ENCODE results near the gene ADSS2.

DNA sequence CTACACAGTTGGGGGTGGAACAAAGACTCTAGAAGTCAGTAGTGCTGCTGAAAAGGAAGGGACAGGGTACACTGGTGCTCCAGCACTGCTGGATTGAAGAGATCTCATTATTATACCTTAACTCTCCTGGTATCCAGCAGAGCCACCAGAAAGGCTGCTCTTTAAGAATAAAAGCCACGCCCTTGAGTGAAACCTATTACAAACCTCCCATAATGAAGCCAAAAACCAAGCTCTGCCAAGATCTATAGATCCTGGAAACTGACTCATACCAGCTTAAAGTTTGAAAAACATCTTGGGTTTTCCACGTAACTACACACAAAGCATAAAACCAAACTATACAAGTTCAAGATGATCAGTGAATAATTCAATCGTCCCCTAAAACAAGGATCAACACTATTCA is 38.0 kb downstream of the ADSS2 start:
- TF ChIP-seq, protein P1, sequence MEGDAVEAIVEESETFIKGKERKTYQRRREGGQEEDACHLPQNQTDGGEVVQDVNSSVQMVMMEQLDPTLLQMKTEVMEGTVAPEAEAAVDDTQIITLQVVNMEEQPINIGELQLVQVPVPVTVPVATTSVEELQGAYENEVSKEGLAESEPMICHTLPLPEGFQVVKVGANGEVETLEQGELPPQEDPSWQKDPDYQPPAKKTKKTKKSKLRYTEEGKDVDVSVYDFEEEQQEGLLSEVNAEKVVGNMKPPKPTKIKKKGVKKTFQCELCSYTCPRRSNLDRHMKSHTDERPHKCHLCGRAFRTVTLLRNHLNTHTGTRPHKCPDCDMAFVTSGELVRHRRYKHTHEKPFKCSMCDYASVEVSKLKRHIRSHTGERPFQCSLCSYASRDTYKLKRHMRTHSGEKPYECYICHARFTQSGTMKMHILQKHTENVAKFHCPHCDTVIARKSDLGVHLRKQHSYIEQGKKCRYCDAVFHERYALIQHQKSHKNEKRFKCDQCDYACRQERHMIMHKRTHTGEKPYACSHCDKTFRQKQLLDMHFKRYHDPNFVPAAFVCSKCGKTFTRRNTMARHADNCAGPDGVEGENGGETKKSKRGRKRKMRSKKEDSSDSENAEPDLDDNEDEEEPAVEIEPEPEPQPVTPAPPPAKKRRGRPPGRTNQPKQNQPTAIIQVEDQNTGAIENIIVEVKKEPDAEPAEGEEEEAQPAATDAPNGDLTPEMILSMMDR (IDR thresholded peaks at IDR 0.05) = no peak
- TF ChIP-seq POLR2A (IDR thresholded peaks at IDR 0.05) = no peak
